PFSK-1 (cell line): Measurements from ENCODE around the gene NUDT5.

Experiments used
- FOXP2 ChIP-seq: optimal IDR thresholded peaks from 2 replicates; pipeline ENCODE3; 2011; ENCODE audit warnings: borderline replicate concordance, control low read depth, inconsistent platforms; ENCODE audit not compliant: insufficient read depth; ENCODE audit errors: extremely low read length, extremely low read depth
- POLR2AphosphoS5 ChIP-seq: IDR thresholded peaks from 2 replicates; pipeline ENCODE4 v1.6.1; 2012; ENCODE audit warnings: low read depth, mild to moderate bottlenecking, control low read depth, low read length, moderate library complexity
- SIN3A ChIP-seq: IDR thresholded peaks from 2 replicates; pipeline ENCODE4 v1.6.1; 2012; ENCODE audit warnings: mild to moderate bottlenecking, low read length, moderate library complexity, borderline replicate concordance; ENCODE audit not compliant: insufficient read depth
- TAF1 ChIP-seq: IDR thresholded peaks from 2 replicates; pipeline ENCODE4 v1.6.1; 2012; ENCODE audit warnings: low read length, control low read depth, borderline replicate concordance; ENCODE audit not compliant: insufficient read depth
- TF ChIP-seq, protein P1 (sequence below), 2 experiments: IDR thresholded peaks; 2 replicates each; pipeline versions ENCODE4 v1.6.1 to v1.8.0; 2011 to 2012; ENCODE audit warnings: low read depth in 2 of 2, low read length in 2 of 2, control low read depth in 1 of 2, inconsistent platforms in 1 of 2, mild to moderate bottlenecking in 1 of 2, moderate library complexity in 1 of 2; ENCODE audit not compliant: insufficient read depth in 1 of 2

Gene NUDT5

DNA sequence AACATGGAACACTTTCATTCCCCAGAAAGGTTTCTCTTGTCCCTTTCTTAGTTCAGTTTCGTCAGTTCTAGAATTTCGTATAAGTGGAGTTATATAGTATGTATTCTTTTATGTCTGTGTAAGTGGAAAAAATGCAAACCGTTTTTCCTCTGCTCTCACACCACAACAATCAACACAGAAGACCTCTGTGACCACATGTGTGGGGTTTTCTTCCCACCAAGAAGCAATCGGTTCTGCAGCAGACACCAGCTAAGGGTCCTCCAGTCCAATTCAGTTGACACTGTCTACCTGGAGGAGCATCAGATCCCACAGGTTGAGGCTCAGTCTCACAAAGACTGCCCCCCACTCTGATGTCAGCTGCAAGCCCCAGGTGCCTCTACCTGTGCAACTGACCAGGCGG, 6.5 kb upstream of the NUDT5 start:
- TF ChIP-seq TAF1, result no peak
- TF ChIP-seq FOXP2, result no peak
- TF ChIP-seq POLR2AphosphoS5, result no peak
- TF ChIP-seq, protein P1, sequence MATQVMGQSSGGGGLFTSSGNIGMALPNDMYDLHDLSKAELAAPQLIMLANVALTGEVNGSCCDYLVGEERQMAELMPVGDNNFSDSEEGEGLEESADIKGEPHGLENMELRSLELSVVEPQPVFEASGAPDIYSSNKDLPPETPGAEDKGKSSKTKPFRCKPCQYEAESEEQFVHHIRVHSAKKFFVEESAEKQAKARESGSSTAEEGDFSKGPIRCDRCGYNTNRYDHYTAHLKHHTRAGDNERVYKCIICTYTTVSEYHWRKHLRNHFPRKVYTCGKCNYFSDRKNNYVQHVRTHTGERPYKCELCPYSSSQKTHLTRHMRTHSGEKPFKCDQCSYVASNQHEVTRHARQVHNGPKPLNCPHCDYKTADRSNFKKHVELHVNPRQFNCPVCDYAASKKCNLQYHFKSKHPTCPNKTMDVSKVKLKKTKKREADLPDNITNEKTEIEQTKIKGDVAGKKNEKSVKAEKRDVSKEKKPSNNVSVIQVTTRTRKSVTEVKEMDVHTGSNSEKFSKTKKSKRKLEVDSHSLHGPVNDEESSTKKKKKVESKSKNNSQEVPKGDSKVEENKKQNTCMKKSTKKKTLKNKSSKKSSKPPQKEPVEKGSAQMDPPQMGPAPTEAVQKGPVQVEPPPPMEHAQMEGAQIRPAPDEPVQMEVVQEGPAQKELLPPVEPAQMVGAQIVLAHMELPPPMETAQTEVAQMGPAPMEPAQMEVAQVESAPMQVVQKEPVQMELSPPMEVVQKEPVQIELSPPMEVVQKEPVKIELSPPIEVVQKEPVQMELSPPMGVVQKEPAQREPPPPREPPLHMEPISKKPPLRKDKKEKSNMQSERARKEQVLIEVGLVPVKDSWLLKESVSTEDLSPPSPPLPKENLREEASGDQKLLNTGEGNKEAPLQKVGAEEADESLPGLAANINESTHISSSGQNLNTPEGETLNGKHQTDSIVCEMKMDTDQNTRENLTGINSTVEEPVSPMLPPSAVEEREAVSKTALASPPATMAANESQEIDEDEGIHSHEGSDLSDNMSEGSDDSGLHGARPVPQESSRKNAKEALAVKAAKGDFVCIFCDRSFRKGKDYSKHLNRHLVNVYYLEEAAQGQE (IDR thresholded peaks at IDR 0.05; ENCODE audit: insufficient read depth in 1 of 2, low read depth in 2 of 2, low read length in 2 of 2), result no peak
- no peak for TF ChIP-seq SIN3A

DNA sequence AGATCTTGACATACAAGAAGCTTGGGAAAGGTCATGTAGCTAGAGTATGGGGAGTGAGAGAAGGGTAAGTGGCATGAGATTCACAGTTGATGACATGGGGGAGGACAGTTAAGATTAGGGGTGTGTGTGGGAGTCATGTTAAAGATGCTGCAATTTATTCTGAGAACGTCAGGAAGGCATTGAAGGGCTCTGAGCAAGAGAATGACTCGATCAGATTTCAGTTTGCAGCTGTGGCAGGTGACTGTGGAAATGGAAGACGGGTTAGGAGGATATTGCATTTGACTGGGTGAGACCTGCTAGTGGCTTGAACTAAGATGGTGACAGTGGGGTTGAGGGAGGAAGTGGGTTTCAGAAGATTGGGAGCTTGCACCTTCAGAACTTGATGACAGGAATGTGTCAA, 5.9 kb upstream of the NUDT5 start:
- TF ChIP-seq POLR2AphosphoS5, result no peak
- TF ChIP-seq SIN3A, result no peak
- TF ChIP-seq, protein P1 (IDR thresholded peaks at IDR 0.05; ENCODE audit: insufficient read depth in 1 of 2, low read depth in 2 of 2, low read length in 2 of 2), result no peak
- no peak for TF ChIP-seq FOXP2
- TF ChIP-seq TAF1, result no peak

DNA sequence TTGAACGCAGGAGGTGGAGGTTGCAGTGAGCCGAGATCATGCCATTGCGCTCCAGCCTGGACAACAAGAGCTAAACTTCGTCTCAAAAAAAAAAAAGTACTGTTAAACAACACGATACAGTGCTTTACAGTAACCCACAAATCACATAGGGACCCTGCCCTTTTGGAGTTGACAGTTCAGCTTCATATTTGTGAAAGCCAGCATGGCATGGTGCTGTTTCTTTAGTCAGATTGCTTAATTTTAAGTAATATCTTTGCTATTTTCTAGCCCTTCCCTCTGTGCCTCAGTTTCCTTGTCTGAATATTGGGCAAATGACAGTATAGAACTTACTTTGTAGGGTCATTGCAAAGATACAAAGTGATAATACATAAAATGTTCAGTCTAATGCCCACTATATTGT, 5.2 kb upstream of the NUDT5 start:
- TF ChIP-seq SIN3A (no peak), POLR2AphosphoS5 (no peak)
- TF ChIP-seq, protein P1 (IDR thresholded peaks at IDR 0.05; ENCODE audit: insufficient read depth in 1 of 2, low read depth in 2 of 2, low read length in 2 of 2), result no peak

DNA sequence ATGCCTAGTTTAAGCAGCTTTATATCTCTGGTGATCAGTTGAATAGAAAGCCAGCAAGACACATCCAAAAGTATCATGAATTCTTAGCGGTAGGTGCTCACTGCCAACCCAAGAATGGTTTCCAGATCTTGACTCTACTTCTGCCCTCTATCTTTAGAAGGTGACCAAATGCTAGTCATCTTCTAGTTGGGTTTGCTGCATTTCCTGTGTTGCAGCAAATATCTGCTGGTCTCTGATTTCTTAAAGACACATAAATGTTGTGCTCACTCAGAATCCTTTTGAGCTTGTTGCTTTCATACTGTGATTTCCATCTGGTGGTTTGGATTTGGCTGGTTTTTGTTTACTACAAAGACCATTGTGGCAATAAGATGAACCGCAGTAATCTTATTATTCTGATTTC, 2.5 kb upstream of the NUDT5 start:
- TF ChIP-seq POLR2AphosphoS5 (no peak), TAF1 (no peak), FOXP2 (no peak), SIN3A (no peak)
- TF ChIP-seq, protein P1 (IDR thresholded peaks at IDR 0.05; ENCODE audit: insufficient read depth in 1 of 2, low read depth in 2 of 2, low read length in 2 of 2), result no peak

DNA sequence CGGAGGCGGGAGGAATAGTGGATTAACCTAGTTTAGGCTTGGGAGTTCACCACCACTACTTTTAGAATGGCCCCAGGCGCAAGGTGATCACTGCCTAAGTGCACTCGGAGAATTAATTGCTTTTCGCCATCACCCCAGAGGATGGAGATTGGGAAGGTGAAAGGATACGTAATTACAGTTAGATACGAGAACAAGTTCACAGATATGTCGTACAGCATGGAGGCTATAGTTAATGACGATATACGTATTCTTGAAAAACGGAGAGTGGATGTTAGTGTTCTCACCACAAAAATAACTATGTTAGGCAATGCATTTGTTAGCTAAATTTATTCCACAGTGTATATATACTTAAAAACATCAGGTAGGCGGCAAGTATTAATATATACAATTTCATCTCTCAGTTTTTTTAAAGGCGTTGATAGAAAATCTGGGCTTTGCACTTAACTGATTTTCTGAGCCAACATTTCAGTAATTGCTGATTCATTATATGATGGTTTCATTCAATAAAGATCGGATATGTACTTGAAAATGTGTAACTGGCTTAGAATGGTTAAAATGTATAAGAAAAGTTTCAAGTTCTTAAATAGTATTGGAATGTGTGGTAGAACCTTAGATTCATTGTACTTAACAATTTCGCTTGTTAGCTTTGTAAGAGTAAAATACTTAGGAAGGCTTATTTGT, 980 bp upstream of the NUDT5 start:
- TF ChIP-seq, protein P1 (IDR thresholded peaks at IDR 0.05; ENCODE audit: insufficient read depth in 1 of 2, low read depth in 2 of 2, low read length in 2 of 2), result no peak
- TF ChIP-seq SIN3A, result no peak
- TF ChIP-seq FOXP2, result no peak
- TF ChIP-seq POLR2AphosphoS5, result no peak
- no peak for TF ChIP-seq TAF1
